Activated T-cell treated with anti-CD3 and anti-CD28 coated beads for 48 hours (primary cell): Measurements from ENCODE around the gene MFAP5.
"Not testable (repeated sequence)": the region's sequence is repeated elsewhere in the genome, so short reads cannot be mapped to it uniquely, and the experiment has no call there.

Source experiments
- DNase-seq: peaks from one replicate; pipeline ENCODE4 v3.0.0-alpha.2; 2020; ENCODE audit warnings: low read depth

MFAP5 gene

DNA sequence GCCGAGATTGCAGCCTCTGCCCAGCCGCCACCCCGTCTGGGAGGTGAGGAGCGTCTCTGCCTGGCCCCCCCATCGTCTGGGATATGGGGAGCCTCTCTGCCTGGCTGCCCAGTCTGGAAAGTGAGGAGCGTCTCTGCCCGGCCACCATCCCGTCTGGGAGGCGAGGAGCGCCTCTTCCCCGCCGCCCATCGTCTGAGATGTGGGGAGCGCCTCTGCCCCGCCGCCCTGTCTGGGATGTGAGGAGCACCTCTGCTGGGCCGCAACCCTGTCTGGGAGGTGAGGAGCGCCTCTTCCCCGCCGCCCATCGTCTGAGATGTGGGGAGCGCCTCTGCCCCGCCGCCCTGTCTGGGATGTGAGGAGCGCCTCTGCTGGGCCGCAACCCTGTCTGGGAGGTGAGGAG lies 37.9 kb downstream of the MFAP5 start:
- not testable (repeated sequence) for DNase-seq

DNA sequence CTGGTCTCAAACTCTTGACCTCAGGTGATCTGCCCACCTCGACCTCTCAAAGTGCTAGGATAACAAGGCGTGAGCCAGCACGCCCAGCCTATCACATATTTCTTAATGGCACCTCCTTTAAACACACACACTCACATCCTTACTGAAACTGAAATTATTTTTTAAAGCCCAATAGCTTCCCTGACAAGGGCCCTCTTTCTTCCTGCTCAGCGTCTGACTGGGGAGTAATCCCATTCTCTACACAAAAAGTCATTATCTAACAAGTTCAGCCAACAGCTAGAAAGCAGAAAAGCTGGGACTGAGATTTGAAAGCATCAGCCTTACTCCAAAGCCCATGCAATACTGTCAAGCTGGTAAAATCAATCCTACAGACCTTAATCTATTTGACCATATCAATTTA lies 40.0 kb downstream of the MFAP5 start:
- DNase-seq = no peak

DNA sequence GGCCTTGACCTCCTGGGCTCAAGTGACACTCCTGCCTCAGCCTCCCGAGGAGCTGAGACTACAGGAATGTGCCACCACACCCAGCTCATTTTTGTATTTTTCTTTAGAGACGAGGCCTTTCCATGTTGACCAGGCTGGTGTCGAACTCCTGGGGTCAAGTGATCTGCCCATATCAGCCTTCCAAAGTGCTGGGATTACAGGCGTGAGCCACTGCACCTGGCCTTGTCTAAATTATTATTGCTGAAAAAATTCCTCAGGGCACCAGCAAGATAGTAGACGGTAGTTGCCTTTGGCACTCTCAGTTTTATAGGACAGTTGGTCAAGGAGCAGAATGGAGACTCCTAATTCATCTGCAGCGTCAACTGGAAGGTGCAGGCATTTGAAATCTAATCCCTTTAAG lies 47.4 kb downstream of the MFAP5 start:
- DNase-seq = no peak

DNA sequence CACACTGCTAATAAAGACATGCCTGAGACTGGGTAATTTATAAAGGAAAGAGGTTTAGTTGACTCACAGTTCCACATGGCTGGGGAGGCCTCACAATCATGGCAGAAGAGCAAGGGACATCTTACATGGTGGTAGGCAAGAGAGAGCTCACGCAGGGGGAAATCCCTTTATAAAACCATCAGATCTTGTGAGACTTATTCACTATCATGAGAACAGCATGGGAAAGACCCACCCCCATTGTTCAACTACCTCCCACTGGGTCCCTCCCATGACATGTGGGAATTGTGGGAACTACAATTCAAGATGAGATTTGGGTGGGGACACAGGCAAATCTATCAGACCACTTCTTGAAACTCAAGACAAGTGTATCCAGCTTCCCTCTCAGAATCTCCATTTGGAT lies 48.7 kb downstream of the MFAP5 start:
- not testable (repeated sequence) for DNase-seq

DNA sequence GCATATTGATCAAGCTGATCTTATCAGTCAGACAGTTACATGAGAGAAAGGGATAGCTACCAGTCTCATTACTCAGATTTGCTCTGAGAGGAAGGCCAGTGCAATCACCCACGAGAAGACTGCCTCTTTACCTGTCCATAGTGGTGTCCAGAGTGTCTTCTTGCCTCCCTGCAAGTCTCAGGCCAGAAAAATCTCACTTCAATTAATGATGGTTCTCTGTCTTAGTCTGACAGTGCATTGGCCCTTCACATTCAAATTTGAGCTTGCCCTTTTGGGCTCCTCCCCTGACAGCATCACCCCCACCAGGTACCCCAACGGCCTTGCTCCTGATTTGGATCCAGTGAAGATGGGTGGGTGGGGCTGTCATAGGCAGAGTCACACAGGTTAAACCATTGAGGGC lies 50.0 kb downstream of the MFAP5 start, which contains the start of gene AICDA:
TSS of gene AICDA (minus strand) at position 231 of the 400 bp plus-strand sequence. CDS start at position 139, 92 bp downstream.
- DNase-seq = no peak

DNA sequence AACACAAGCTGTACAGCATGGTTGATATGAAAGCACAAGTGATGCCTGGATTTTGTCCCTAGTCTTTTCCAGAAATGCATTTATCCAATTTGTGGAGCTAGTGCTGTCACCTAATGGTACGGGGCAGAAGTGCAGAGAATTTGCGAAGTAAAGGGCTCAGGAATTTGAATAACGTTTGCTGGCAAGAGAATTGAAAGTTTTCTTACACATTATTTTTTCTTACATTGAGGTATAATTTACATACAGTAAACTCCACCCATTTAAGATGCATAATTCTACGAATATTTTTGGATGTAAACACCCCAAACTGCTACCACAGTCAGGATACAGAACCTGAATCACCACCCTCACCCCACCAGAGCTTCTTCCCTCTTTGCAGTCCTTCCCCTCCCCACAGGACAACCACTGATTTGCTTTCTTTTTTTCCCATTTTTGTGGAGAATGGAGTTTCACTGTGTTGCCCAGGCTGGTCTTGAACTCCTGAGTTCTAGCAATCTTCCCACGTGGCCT lies 53.5 kb downstream of the MFAP5 start:
- no peak for DNase-seq

DNA sequence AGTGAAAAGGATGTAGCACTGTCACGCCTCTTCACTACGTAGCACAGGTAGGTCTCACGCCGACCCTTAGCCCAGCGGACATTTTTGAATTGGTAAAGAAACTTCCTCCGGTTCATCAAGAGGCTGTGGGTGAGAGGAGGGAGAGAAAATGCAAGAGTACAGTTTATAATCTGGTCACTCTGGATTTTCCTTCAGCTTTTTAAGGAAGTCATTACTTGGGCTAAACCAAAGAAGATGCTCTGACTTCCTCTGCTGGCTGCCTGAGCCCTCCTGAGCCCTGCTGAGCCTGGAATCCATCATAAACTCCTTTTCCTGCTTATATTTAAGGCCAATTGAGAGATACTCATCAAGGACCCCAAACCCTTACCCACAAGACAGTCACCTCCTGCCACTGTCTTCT lies 55.7 kb downstream of the MFAP5 start:
- DNase-seq = no peak

DNA sequence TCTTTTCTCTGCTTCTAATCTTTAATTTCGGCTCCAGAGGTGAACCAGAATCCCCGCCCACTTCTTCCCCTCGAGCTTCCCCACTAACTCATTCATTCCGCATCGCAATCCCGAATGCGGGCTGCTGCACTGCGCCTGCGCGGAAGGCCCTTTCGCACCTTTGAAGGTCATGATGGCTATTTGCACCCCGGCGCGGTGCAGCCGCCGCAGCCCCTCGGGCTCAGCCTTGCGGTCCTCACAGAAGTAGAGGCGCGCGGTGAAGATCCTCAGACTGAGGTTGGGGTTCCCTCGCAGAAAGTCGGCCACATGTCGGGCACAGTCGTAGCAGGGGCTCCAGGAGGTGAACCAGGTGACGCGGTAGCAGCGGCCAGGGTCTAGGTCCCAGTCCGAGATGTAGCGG lies 57.6 kb downstream of the MFAP5 start:
- DNase-seq = no peak

DNA sequence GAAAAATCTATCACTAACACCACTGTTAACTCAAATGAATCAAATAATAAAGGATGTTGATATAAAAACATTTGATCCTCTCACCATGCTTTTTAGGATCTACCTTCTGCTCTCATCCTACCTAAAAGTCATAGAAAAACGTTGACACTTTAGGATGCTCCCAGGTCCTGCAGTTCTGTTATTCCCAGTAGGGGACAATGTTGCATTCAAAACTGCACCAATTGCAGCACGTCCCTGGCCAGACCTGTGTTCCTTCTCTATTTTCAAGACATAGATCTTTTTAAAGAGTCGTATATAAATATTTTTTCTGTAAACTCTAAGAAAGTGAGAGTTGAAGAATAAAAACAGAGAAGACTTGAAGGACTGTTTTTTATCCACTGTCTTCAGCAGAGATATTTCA lies 58.8 kb downstream of the MFAP5 start:
- DNase-seq = no peak

DNA sequence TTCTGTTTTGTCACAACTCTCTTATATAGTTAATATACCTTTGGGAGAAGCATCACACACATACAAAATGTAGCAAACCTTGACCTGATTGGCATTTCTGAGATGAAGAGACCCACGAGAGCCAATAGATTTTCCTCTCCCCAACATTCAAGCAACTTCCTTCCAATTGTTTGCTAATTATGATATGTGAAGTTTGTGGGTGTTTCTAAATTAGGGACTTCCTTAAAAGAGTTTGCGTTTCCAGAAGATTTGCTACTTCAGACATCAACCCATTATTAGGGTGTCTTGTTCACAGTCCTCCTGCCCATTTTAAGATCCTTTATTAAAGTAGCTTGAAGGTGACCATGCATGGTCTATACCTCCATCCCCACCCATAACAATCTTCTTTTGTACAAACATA lies 59.3 kb downstream of the MFAP5 start:
- no peak for DNase-seq

DNA sequence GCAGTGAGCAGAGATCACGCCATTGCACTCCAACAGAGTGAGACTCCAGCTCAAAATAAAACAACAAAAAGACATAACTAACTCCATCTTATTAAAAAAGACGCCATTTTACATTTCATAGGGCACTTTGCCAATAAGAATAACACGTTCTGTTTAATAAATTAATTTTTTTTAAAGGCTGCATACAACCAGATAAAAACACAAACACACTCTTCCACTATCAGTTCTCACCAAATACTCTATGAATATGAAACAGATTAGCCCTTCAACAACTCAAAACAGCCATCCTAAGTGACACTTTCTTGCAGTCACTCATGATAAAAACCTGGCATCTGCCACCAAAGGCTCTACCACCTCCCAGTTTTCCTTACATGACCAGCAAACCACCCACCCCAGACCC lies 66.1 kb downstream of the MFAP5 start:
- no peak for DNase-seq
